ENCODE measurements around the gene TEX13D.

TEX13D gene

DNA sequence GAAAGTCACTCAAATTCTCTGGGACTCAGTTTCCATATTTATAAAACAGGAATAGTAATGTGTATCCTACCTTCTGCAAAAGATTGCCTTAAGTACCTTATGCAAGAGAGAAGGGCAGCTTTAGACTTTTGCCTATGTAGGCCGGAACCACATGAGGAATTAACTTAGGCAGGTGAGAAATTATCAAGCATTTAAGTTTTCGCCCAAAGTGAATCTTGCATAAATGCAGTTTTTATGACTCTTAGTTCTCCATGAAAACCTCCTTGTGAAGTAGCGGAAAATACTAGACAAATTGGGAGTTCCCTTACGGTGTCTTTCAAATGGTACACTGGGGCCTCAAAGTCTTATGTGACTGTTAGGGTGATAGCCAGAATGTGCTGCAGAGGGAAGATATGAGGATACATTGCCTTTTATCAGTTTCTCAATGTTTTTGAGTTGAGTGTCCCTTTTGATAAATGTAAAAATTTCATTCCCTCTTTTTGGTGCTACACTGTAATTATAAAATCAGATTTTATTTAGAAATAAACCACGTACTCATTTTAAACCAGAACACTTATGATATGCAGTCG, 16.5 kb downstream of the TEX13D start:
- DNase-seq: peak in 1 of 5 experiments; percentile 51

DNA sequence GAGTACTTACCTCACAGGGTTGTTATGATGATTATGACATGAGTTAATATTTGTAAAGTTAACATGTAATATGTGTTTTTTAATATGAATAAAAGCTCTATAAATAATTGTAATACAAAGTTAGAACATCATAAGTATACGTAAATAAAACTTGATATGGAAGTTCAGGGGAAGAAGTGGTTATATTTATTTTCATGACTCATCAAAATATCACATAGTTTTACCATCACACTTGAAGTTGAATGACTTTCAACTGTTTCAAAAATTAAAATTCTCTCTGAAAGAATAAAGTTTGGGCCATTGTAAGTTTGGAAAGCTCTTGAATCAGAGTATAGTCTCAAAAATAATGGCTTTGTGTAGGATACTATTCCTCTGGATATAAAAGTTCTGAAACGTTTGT, 22.2 kb downstream of the TEX13D start:
- no peak for DNase-seq

DNA sequence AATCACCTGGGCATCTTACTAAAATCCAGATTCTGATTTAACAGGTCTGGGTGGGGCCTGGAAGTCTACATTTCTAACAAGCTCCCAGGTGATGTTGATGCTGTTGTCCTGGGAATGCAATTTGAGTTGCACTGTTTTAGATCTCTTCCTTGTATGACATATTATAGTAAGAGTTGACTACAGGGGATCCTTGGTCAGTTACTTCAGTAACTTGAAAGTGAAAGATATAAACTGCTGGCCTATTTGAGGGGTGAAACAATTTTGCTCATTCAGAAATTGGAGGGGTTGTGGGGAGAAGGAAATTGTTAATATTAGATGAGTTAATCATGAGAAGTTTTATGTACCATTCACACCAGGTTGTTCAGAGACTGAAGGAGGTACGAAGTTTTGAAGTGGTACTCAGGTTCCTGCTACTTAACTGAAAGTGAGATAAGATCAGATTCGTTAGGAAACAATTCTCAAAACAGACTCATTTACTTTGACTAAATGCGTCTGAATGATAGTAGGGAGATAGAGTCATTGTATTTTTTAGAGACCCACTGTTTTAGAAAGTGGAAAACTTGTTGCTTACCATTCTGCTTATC, 26.4 kb downstream of the TEX13D start:
- peak in 1 of 5 experiments; percentile 80 for DNase-seq

DNA sequence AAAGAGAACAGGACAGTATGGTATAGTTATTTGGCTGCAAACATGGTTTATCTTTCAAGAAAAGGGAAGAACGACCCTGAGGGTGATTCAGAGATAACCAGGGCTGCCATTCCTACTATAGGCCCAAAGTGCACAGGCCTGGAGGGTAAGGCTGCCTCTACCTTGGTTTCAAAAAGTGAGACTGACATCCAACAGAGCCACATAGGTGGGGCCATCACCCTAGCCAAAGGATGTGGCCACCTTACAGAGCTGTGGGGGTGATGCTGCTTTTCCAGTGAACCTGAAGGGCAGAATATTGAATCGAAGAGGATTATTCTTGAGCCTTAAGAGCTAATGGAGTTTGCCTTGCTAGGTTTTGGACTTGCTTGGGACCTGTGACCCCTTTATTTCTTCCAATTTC, 29.6 kb downstream of the TEX13D start:
- peak in 1 of 5 experiments; percentile 62 for DNase-seq

DNA sequence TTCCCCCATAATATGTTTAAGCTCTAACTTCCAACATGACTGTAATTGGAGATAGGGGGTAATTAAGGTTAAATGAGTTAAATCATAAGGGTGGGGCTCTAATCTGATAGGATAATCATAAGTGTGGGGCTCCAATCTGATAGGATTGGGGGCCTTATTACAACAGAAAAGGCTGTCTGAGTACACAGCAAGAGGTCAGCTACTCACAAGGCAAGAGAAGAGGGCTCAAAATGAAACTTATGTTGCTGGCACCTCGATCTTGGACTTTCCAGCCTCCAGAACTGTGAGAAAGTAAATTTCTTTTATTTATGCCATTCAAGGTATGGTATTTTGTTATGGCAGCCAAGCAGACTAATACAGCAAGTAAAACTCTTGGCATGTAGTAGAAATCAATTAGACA, 30.3 kb downstream of the TEX13D start:
- no peak for DNase-seq

DNA sequence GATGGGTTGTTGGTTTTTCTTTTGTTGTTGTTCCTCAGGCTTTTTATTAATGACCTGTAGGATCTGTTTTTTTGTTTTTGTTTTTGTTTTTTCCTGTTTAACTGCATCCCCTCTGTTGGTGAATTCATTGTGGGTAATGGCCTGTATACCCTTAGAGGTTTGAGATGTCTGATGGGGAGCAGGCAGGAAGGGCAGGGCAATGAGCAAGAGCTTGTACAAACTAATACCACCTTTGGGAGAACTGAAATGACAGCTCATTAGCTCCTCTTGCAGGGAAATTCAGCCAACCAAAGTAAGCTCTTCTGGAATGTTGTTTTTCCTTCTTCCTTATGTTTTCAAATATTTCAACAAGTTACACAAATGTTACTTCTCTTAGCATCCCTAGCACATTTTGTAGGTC, 37.3 kb downstream of the TEX13D start:
- DNase-seq: no peak

DNA sequence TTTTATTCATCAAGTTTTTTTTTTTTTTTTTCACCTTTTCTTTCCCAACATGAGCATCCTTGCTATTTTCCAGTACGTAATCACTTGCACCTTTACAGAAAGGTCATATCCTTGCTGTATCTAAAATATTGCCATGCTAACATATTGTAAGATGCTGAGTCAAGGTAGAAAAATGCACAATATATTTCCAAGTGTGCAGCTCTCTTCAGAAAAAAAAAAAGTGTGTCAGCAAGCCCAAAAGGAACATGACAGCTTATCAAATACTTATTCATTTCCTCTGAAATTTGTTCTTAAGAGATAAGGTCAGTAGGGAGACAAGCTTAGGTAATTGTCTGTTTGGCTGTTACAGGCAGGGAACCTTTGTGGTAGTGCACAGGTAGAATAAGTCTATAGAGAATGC, 40.9 kb downstream of the TEX13D start:
- no peak for DNase-seq

DNA sequence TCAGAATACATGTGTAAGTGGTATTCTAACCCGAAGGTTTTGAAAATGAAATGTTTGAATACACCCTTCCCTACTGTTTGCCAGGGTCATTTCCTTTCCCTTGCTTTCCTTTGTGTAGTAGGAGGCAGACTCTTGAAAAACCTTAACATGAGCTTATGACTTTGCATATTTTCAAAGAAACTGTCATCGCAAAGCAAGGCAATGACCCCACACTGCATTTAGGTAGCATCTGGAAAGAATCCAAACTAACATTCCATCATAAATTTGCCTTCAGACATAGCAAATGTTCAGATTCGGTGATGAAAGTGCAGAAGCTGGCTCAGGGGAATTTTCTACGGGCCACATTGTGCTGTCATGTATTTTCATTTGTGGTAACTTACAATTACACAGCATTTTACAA, 46.2 kb downstream of the TEX13D start:
- DNase-seq: no peak

DNA sequence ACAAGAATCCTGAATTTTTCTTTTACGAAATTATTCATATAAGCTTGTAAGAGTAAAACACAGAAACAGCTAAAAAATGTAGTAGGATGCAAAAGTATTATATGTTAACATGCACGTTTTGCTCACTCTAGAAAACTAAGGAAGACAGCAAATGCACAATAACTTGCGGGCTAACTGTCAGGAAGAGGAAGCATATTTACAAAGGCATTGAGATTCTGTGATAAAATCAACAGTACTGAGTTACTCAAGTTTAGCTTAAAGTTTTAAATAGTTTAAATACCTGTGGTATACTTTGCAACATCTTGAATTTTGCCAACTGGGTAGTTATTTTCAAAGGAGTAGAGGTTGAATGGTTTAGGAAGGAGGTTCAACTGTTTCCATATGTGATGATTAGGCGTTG, 50.9 kb downstream of the TEX13D start:
- DNase-seq: no peak

DNA sequence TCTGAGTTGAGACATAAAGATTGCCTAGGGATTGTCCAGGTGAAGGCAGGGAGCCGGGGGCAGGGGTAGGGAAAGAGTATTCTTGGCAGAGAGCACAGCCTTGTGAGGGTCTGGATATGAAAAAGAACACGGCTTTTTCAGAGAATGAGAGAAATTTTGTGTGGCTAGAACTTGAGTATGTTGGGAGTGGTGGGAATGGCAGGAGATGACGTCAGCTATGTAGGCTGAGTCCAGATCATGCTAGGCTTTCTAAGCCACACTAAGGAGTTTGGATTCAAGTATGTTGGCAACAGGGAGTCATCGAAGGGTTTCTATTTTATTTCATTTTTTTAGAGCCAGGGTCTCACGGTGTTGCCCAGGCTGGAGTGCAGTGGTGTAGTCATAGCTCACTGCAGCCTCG, 53.9 kb downstream of the TEX13D start:
- no peak for DNase-seq

Measured in T-helper 2 cell (primary cell).